Activated B cell treated with CpG ODN at 0.5 μM for 24 hours (primary cell): ENCODE data around the gene TRAP1. TPM values are rescaled to one million over a fixed set of nuclear protein-coding genes. Genes with fewer than 3 reads are reported as not detected.
A peak's percentile ranks its signal among the peaks of the same experiment; 100 is the strongest.

Experiments used
- ATAC-seq: fragments of 200-7000 bp; cut with Tn5 transposase; one replicate; pipeline ENCODE4 v1.10.0; 2021; ENCODE audit warnings: low read depth, mild to moderate bottlenecking, moderate library complexity
- CTCF ChIA-PET: fragments of 350-600 bp; sonication (Branson Sonifier 250); formaldehyde crosslinking; loops from one replicate; lab custom pipeline; 2021; ENCODE audit warnings: antibody characterized with exemption; lab: Charles Lee
- POLR2A ChIA-PET: fragments of 350-600 bp; sonication (Branson Sonifier 250); formaldehyde crosslinking; loops from one replicate; lab custom pipeline; 2021; ENCODE audit warnings: antibody characterized with exemption; lab: Charles Lee
- DNase-seq: peaks from one replicate; pipeline ENCODE4 v3.0.0; 2022
- H3K27ac Mint-ChIP-seq: one replicate; pipeline ENCODE4 v1.8.0; 2020; ENCODE audit warnings: mixed read lengths
- H3K27me3 Mint-ChIP-seq: one replicate; pipeline ENCODE4 v1.8.0; 2021; ENCODE audit warnings: mixed read lengths
- H3K36me3 Mint-ChIP-seq: one replicate; pipeline ENCODE4 v1.8.0; 2021; ENCODE audit warnings: low read depth, mixed read lengths
- H3K4me1 Mint-ChIP-seq: one replicate; pipeline ENCODE4 v1.8.0; 2021; ENCODE audit warnings: mixed read lengths
- H3K4me3 Mint-ChIP-seq: one replicate; pipeline ENCODE4 v1.8.0; 2020; ENCODE audit warnings: mild to moderate bottlenecking, mixed read lengths
- H3K9me3 Mint-ChIP-seq: one replicate; pipeline ENCODE4 v1.8.0; 2020; ENCODE audit warnings: mixed read lengths
- intact Hi-C: fragments of 100-400 bp; cut with micrococcal nuclease; formaldehyde crosslinking; loops from one replicate; pipeline ENCODE4 v1.15.1; 2024
- total RNA-seq: library from RNA; stranded (reverse); gene quantifications from 2 replicates; pipeline ENCODE4 v1.2.3, GENCODE V29; 2022
- TF ChIP-seq, protein P1 (sequence below): fragments of 200-600 bp; IDR thresholded peaks from one replicate; pipeline ENCODE4 v1.8.0; 2022; ENCODE audit warnings: antibody characterized with exemption, mild to moderate bottlenecking

TRAP1 gene
- total RNA-seq, 1 donor from 2014 or later = 82.2 TPM

DNA sequence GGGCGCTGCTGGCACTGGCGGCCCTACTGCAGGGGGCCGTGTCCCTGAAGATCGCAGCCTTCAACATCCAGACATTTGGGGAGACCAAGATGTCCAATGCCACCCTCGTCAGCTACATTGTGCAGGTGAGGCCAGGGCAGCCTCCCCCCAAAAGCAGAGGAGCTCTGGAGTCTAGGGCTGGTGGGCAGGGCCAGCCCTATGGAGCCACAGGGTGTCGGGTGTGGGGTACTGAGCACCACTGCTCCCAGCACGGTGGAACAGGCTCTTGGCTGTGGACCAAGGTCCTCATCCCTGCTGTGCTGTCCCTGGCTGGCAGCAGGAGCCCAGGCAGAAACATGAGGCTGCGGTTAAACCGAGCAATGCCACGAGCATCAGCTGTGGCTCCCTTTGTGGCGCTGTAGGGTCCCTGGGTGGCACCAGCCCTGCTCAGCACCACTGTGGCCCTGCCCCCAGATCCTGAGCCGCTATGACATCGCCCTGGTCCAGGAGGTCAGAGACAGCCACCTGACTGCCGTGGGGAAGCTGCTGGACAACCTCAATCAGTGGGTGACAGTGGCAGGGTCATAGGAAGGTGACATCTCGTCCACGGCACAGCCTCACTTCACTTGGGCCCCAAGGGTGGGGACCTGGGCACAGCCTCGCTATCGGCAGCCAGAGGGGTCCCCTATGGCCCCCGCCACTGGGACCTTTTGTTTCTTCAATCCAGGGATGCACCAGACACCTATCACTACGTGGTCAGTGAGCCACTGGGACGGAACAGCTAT, 61.7 kb downstream of the TRAP1 start:
- no peak for ATAC-seq

GRCh38 chr16:3655030-3655395, 62.3 kb downstream of the TRAP1 start:
- DNase-seq (no peak), ATAC-seq (no peak)
- H3K4me1 Mint-ChIP-seq = peaks cover 2% of the 10 kb centered on the region
- peaks cover 62% of the 10 kb centered on the region for H3K36me3 Mint-ChIP-seq
- no peak overlapping the region for H3K4me3 Mint-ChIP-seq
- no peak overlapping the region for H3K27ac Mint-ChIP-seq
- TF ChIP-seq, protein P1, sequence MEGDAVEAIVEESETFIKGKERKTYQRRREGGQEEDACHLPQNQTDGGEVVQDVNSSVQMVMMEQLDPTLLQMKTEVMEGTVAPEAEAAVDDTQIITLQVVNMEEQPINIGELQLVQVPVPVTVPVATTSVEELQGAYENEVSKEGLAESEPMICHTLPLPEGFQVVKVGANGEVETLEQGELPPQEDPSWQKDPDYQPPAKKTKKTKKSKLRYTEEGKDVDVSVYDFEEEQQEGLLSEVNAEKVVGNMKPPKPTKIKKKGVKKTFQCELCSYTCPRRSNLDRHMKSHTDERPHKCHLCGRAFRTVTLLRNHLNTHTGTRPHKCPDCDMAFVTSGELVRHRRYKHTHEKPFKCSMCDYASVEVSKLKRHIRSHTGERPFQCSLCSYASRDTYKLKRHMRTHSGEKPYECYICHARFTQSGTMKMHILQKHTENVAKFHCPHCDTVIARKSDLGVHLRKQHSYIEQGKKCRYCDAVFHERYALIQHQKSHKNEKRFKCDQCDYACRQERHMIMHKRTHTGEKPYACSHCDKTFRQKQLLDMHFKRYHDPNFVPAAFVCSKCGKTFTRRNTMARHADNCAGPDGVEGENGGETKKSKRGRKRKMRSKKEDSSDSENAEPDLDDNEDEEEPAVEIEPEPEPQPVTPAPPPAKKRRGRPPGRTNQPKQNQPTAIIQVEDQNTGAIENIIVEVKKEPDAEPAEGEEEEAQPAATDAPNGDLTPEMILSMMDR = no peak
- H3K9me3 Mint-ChIP-seq = no peaks in the 10 kb centered on the region
- intact Hi-C loops = no loop called here
- no peaks in the 10 kb centered on the region for H3K27me3 Mint-ChIP-seq
- ChIA-PET POLR2A (no interaction called here), CTCF (interaction anchor here (1.0 to 1.4 kb wide), 3 partner anchors 15 to 45 kb away, joined by 3 read pairs; no protein-coding TSS in a partner anchor)

More for the DNA sequence above, 61.7 kb downstream of the TRAP1 start:
- TF ChIP-seq, protein P1 = no peak
- H3K4me3 Mint-ChIP-seq = no peak overlapping the region
- DNase-seq = no peak
- H3K27ac Mint-ChIP-seq = no peak overlapping the region
- H3K27me3 Mint-ChIP-seq = no peaks in the 10 kb centered on the region
- ChIA-PET CTCF (interaction anchor here (1.1 kb wide), 1 partner anchor 18 kb away, joined by 3 read pairs; no protein-coding TSS in a partner anchor), POLR2A (interaction anchor here (0.6 kb wide), 1 partner anchor 8 kb away, joined by 3 read pairs; no protein-coding TSS in a partner anchor)
- intact Hi-C loops = no loop called here
- H3K4me1 Mint-ChIP-seq = peaks cover 2% of the 10 kb centered on the region
- peaks cover 59% of the 10 kb centered on the region for H3K36me3 Mint-ChIP-seq
- no peaks in the 10 kb centered on the region for H3K9me3 Mint-ChIP-seq

- peaks cover 2% of the 10 kb centered on the region for H3K4me1 Mint-ChIP-seq
- no peaks in the 10 kb centered on the region for H3K27me3 Mint-ChIP-seq
- no peak within 1 kb of the TSS for H3K4me3 Mint-ChIP-seq
- H3K27ac Mint-ChIP-seq = peak within 1 kb of the TSS; percentile 50
- peak; percentile 87 for ATAC-seq
- TF ChIP-seq, protein P1 = no peak
- no peaks in the 10 kb centered on the region for H3K9me3 Mint-ChIP-seq
- DNase-seq = peak; percentile 40
- H3K36me3 Mint-ChIP-seq = peaks cover 56% of the 10 kb centered on the region
- intact Hi-C loops = loop anchor here (1.0 kb wide), 2 partner anchors 43 to 127 kb away; partner anchors contain the start of gene SLX4
- POLR2A ChIA-PET = interaction anchor here (0.6 to 1.0 kb wide), 2 partner anchors 16 to 227 kb away, joined by 3 to 4 read pairs; no protein-coding TSS in a partner anchor
- CTCF ChIA-PET = interaction anchor here (0.7 to 1.4 kb wide), 4 partner anchors 15 to 1353 kb away, joined by 3 read pairs; no protein-coding TSS in a partner anchor
Measured at GRCh38 chr16:3654249-3654991, 62.9 kb downstream of the TRAP1 start, which contains the start of gene DNASE1. Gene DNASE1, plus strand, starts transcription at chr16:3654691. Its CDS starts 683 bp downstream, at chr16:3655374.

DNA sequence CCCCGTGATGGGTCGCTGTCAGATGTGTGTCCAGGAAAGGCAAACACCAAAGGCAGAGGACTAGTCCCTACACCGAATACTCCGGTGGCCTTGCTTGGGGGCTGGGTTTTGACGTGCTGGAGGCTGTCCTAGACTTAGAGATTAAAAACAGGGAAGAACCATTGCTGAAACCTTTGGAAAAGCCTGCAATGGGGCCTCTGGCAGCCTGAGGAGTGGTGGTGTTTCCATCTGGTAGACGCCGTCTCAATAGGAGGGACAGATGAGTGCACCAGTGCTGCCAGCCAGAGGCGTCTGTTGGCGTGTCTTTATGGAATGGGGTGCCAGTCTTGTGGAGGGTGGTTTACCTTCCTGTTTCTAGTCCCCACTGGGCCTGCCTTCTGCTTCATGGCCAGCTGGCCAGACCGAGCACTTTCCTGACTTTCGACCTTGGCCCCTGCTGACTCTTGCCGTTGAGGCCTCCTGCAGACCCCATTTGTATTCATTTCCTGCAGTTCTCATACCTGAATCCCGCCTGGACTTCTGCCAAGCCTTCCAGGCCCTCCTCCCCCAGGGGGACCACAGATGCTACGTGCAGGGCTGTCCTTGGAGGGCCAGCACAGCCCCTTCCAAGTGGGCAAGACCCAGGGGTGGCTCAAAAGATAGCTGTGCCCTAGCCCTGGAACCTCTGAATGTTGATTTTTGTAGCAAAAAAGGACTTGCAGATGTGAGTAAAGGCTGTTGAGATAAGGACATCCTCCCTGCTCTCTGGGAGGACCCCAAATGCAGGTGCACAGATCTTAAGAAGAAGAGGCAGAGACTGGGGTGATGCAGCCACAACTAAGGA, 64.7 kb downstream of the TRAP1 start:
- ATAC-seq (no peak), DNase-seq (no peak)
- Mint-ChIP-seq H3K4me3 (no peak overlapping the region), H3K27me3 (no peaks in the 10 kb centered on the region), H3K4me1 (peaks cover 2% of the 10 kb centered on the region), H3K27ac (no peak overlapping the region), H3K9me3 (no peaks in the 10 kb centered on the region), H3K36me3 (peaks cover 42% of the 10 kb centered on the region)
- intact Hi-C loops = no loop called here
- CTCF ChIA-PET = no interaction called here
- TF ChIP-seq, protein P1 = no peak
- POLR2A ChIA-PET = no interaction called here
